LNCAP (cell line): ENCODE results near the gene NAV2.

Experiments used
- CTCF ChIP-seq: fragments of 450-650 bp; IDR thresholded peaks from 2 replicates; pipeline ENCODE4 v1.5.1; 2017; ENCODE audit warnings: mild to moderate bottlenecking

NAV2 gene

DNA sequence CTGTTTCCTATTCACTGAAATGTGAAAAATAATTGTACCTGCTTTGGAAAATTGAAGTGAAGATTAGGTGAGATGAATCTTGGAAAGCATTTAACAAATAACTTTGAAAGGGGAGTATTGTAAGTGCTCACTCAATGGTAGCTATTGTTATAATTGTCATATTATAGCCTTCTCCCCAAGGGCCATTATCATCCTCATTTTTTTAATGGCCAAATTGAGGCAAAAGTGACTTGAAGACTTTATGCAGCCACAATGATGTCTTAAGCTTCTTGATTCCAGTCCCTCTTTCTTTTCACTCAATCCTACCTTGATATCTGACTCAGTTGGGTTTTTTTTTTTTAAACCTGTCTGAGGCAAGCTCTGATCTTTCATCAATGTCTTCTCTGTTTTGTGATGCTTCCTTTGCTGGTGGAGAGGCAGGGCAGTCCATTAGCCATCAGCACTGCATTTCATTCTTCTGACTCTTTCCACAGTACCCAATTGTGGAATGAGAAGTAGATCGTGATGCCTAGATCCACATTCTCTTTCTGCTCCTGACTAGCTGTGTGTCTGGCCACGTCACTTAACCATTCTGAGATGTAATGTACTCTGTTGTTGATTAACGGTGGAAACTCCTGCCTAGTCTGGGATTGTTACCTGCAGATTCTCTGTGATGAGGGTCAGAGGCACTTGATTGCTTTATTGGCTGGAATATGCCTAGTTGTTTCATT lies 346.3 kb downstream of the NAV2 start:
- TF ChIP-seq CTCF, result no peak

DNA sequence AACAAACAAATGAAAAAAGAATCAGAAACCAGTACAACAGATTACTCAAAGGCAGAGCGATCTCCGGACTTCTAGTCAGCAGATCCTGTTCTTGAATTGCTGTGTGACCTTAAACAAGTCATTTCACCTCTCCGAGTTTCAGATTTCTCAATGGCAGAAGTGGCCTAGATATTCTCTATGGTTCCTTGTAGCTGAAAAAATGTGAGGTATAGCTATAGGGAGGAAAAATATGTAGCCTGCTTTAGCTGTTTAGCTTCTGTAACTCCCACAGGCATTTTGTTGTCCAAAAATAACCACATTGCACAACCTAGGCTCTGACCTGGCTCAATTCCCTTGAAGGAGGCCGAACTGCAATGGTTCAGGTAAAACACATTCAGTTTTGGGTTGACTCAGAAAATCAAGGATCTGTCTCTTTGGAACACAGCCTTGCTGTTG lies 347.0 kb downstream of the NAV2 start:
- no peak for TF ChIP-seq CTCF

DNA sequence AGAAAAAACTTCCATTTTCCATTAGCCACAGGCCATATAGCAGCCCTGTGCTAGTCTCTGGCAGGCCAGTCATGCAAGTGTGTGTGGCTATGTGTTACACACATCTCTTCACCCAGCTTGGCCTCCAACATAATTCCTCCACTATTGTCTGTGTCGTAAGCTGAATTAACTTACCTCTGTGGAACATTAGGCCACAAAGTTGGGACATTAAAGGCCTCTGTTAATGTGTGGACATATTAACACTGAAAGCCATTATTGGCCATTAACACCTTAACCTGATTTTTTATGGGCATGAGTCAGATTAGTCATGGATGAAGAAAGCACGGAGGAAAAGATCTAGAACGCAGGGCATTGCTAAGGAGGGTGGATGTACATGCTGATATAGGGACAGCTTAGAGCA lies 347.5 kb downstream of the NAV2 start:
- no peak for TF ChIP-seq CTCF

DNA sequence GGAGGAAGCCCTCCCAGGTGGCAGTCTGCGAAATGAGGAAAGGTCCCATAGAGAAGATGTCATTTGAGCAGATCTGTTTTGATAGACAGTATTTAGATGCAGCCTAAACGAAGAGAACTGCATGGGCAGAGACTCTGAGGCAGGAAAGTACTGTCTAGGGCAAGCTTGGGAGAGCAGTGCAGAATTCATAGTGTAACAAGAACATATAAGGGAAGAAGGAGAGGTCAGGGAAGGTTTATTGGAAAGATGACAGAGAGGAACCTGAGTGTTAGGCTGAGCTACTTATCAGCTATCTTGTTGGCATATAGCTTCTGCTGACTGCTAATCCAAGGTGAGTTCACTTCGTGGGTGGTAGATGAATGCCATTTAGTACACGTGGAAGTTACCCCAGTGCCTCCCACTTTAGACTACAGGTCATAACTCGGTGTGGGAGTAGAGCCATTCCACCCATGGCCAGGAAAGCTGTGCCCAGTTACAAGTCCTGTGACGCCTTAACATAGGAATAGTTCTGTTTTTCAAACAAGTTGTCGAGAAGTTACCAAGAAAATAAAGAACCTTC lies 348.1 kb downstream of the NAV2 start:
- no peak for TF ChIP-seq CTCF

GRCh38 chr11:20061776-20062175 lies 349.1 kb downstream of the NAV2 start:
- TF ChIP-seq CTCF, result no peak

GRCh38 chr11:20064961-20065405 lies 352.3 kb downstream of the NAV2 start:
- no peak for TF ChIP-seq CTCF

DNA sequence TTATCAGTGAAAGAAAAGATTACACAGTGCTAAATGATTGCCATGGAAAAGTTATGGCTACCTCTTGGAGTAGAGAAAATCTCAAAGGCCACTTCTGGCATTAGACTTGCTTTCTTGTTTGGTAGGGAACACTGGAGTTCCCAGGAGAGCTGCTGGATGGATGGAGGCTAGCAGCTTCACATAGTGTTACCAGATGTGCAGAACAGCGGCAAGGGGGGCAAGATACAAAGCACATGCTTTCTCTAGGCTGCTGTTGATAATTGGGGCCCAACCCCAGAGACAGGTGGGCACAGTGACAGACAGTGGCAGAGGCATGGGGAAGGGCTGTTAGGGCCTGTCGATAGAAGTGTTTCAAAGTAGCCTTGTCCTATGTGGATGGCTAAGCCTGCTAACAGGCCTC lies 352.8 kb downstream of the NAV2 start:
- no peak for TF ChIP-seq CTCF
